ENCODE data around the gene TMSB15B. TPM values are rescaled to one million over a fixed set of nuclear protein-coding genes. Genes with fewer than 3 reads are reported as not detected.
"Not testable (repeated sequence)": the region's sequence is repeated elsewhere in the genome, so short reads cannot be mapped to it uniquely, and the experiment has no call there.

Gene TMSB15B
- total RNA-seq, 4 donors from 2014 or later, result 0.34 to 8.1 (median 1.2) TPM

GRCh38 chrX:104008831-104009230, 46.4 kb downstream of the TMSB15B start:
- DNase-seq, result no peak
- intact Hi-C loops (cut with DNase I), result no loop called here
- H3K27me3 ChIP-seq, result no peaks in the 10 kb centered on the region
- H3K36me3 ChIP-seq, result no peaks in the 10 kb centered on the region
- no peak overlapping the region for H3K4me3 ChIP-seq (replicated peaks in 1 of 3)
- no peak overlapping the region for H3K27ac ChIP-seq
- no peaks in the 10 kb centered on the region for H3K9me3 ChIP-seq
- 68 to 70% methylated on average over 5 of the region's 5 CpGs for WGBS, 2 donors
- TF ChIP-seq POLR2A (IDR thresholded peaks at IDR 0.05) (no peak), CTCF (IDR thresholded peaks at IDR 0.05) (no peak)
- H3K4me1 ChIP-seq, result no peaks in the 10 kb centered on the region

GRCh38 chrX:104013158-104013557, 50.7 kb downstream of the TMSB15B start:
- TF ChIP-seq POLR2A (IDR thresholded peaks at IDR 0.05), result no peak
- Histone ChIP-seq H3K27me3 (no peaks in the 10 kb centered on the region), H3K9me3 (no peaks in the 10 kb centered on the region), H3K27ac (no peak overlapping the region), H3K4me1 (no peaks in the 10 kb centered on the region), H3K36me3 (no peaks in the 10 kb centered on the region), H3K4me3 (replicated peaks in 1 of 3) (no peak overlapping the region)
- intact Hi-C loops (cut with DNase I), result loop anchor here (5.0 kb wide), 1 partner anchor 91 kb away; no protein-coding TSS in a partner anchor
- WGBS, 2 donors, result 67 to 97% methylated on average over 3 to 24 of the region's 24 CpGs
- DNase-seq, result no peak

DNA sequence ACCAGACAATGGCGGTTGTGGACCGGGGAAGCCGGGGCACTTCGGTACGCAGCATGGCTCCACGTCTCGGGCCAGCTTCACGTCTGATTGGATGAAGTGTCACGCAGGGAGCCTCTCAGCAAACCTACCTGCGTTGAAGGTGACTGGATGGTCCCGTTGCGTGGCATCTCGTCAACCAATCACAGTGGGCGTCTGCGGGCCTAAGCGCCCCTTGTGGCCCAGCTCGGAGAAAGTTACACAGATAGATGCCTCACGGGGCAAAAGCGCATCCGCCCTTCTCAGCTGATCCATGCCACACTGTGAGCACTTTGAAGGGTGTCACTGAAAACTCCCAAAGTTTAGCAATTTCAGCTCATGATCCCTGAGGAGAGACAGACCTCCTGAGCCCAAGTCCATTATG, 51.2 kb downstream of the TMSB15B start, which contains the start of gene H2BW1:
Gene H2BW1, minus strand, starts transcription at position 103 of the 400 bp plus-strand sequence. CDS start 132 bp downstream, outside the sequence.
- TF ChIP-seq POLR2A (IDR thresholded peaks at IDR 0.05), result no peak
- TF ChIP-seq CTCF (IDR thresholded peaks at IDR 0.05), result no peak
- intact Hi-C loops (cut with DNase I), result loop anchor here (5.0 kb wide), 1 partner anchor 91 kb away; no protein-coding TSS in a partner anchor
- H3K4me1 ChIP-seq, result no peaks in the 10 kb centered on the region
- DNase-seq, result no peak
- WGBS, 2 donors, result 88% methylated on average over 20 of the region's 20 CpGs; no CpG with 5 or more reads in 1 of the 2 donors
- no peaks in the 10 kb centered on the region for H3K27me3 ChIP-seq
- H3K27ac ChIP-seq, result no peak within 1 kb of the TSS
- H3K4me3 ChIP-seq (replicated peaks in 1 of 3), result no peak within 1 kb of the TSS
- no peaks in the 10 kb centered on the region for H3K9me3 ChIP-seq
- no peaks in the 10 kb centered on the region for H3K36me3 ChIP-seq

- intact Hi-C loops (cut with DNase I); H3K4me1 ChIP-seq; H3K9me3 ChIP-seq; DNase-seq; H3K36me3 ChIP-seq; H3K27ac ChIP-seq; H3K4me3 ChIP-seq (replicated peaks in 1 of 3); H3K27me3 ChIP-seq: not testable (repeated sequence)
- WGBS, 2 donors, result 78 to 83% methylated on average over 8 of the region's 8 CpGs
Measured at GRCh38 chrX:104015576-104015975, 53.1 kb downstream of the TMSB15B start.

Other genes with a start within 250 kb of the TMSB15B start
- gene PLP1, start 185.8 kb upstream of the TMSB15B start, total RNA-seq, result 1 to 10 TPM in 3 of 4 donors, under 1 TPM in 1; 0.33 to 2.2 (median 1.5) TPM
- 1 to 10 TPM; 1.9 to 4.1 (median 2.9) TPM for gene RAB9B, start 130.4 kb upstream of the TMSB15B start, total RNA-seq
- not detected for gene H2BW1, start 51.1 kb downstream of the TMSB15B start, total RNA-seq
- gene H2BW2, start 77.3 kb downstream of the TMSB15B start, total RNA-seq, result not detected
- gene TMSB15C, start 113.6 kb downstream of the TMSB15B start, total RNA-seq, result 1 to 10 TPM in 1 of 4 donors, under 1 TPM in 3; 0.45 to 1.0 (median 0.65) TPM
- gene ZCCHC18, start 149.9 kb downstream of the TMSB15B start, total RNA-seq, result under 1 TPM in 2 of 4 donors, not detected in 2; 0.21 to 0.67 TPM
- gene SLC25A53, start 194.4 kb downstream of the TMSB15B start, total RNA-seq, result 10 to 100 TPM; 13.3 to 25.7 (median 21.6) TPM
- gene FAM199X, start 203.8 kb downstream of the TMSB15B start, total RNA-seq, result 10 to 100 TPM; 36.3 to 51.9 (median 41.9) TPM

Data from thyroid gland (tissue), 4 donors.